Duodenal mucosa (tissue), 2 donors: ENCODE data around the gene FBXL12.

Source experiments
- H3K27ac ChIP-seq: one replicate; pipeline ENCODE4 v1.7.0; 2013; ENCODE audit warnings: low read depth, low read length
- H3K27me3 ChIP-seq, 2 donors: one replicate each; pipeline ENCODE4 v1.7.0; 2013; ENCODE audit warnings: low read length in 2 of 2, control low read depth in 1 of 2; ENCODE audit not compliant: insufficient read depth in 2 of 2, control insufficient read depth in 1 of 2
- H3K36me3 ChIP-seq, 2 donors: one replicate each; pipeline ENCODE4 v1.7.0; 2013; ENCODE audit warnings: low read length in 2 of 2, control low read depth in 1 of 2; ENCODE audit not compliant: insufficient read depth in 2 of 2, control insufficient read depth in 1 of 2
- H3K4me1 ChIP-seq, 2 donors: one replicate each; pipeline ENCODE4 v1.7.0; 2013; ENCODE audit warnings: low read length in 2 of 2, control low read depth in 1 of 2; ENCODE audit not compliant: insufficient read depth in 2 of 2, control insufficient read depth in 1 of 2
- H3K4me3 ChIP-seq, 2 donors: one replicate each; pipeline ENCODE4 v1.7.0; 2013; ENCODE audit warnings: low read length in 2 of 2, low read depth in 1 of 2
- H3K9ac ChIP-seq, 2 donors: one replicate each; pipeline ENCODE4 v1.7.0; 2013; ENCODE audit warnings: low read length in 2 of 2, low read depth in 1 of 2
- H3K9me3 ChIP-seq, 2 donors: one replicate each; pipeline ENCODE4 v1.7.0; 2013; ENCODE audit warnings: low read length in 2 of 2, control low read depth in 1 of 2; ENCODE audit not compliant: control insufficient read depth in 1 of 2

Gene FBXL12

DNA sequence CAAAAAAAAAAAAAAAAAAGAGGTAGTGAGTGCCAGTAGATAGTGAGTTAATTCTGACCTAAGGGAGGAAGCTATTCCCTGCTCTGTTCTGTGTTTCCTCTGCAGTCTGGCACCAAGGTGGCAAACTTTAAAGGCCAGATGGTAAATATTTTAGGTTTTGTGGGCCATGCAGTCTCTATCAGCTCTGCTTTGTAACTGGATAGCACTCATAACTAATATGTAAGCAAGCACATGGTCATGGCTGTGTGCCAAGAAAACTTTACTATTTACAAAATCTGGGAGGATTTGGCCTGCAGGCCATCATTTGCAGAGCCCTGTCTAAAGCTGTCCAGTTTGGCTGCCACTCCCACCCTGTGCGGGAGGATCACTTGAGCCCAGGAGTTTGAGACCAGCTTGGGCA, 20.5 kb upstream of the FBXL12 start:
- Histone ChIP-seq H3K27ac (no peak overlapping the region), H3K4me1 (peaks cover 10 to 11% of the 10 kb centered on the region in 2 donors), H3K36me3 (peaks cover 31 to 57% of the 10 kb centered on the region in 2 donors), H3K4me3 (no peak overlapping the region), H3K27me3 (no peaks in the 10 kb centered on the region), H3K9me3 (peaks cover 3 to 4% of the 10 kb centered on the region in 2 donors), H3K9ac (no peak overlapping the region)

DNA sequence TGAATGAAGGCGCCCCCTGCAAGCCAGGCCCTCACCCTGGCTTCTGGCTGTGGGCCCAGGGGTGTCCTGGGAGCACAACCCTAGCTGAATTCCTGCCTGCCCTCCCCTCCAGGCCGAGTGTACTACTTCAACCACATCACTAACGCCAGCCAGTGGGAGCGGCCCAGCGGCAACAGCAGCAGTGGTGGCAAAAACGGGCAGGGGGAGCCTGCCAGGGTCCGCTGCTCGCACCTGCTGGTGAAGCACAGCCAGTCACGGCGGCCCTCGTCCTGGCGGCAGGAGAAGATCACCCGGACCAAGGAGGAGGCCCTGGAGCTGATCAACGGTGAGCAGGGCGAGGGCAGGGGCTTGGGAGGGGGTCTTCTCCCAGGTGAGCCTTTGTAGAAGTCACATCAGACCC, 19.4 kb upstream of the FBXL12 start:
- Histone ChIP-seq H3K4me3 (no peak overlapping the region), H3K4me1 (peaks cover 10 to 11% of the 10 kb centered on the region in 2 donors), H3K27ac (no peak overlapping the region), H3K27me3 (no peaks in the 10 kb centered on the region), H3K36me3 (peaks cover 25 to 47% of the 10 kb centered on the region in 2 donors), H3K9ac (no peak overlapping the region), H3K9me3 (peaks cover 1 to 2% of the 10 kb centered on the region in 2 donors)

DNA sequence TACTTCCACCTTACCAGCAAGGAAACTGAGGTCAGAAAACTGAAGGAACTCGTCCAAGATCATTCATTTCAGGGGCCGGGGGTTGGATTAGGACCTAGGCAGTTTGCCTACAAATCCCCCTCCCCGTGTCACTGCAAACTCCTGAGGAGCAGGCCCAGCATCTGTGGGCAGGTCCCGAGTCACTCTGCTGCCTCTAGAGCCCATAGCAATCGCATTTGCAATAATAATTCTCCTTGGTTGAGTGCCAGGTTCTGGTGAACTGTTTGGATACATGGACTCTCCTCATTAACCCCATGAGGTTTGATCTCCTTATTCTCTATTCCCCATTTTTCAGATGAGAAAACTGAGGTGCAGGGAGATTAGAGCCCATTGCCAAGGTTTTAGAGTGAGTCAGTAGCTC, 17.1 kb upstream of the FBXL12 start:
- Histone ChIP-seq H3K4me3 (peak overlapping the region; percentile 89 to 90), H3K9ac (peak overlapping the region; percentile 68 to 87), H3K4me1 (peaks cover 10 to 11% of the 10 kb centered on the region in 2 donors), H3K9me3 (no peaks in the 10 kb centered on the region), H3K36me3 (peaks cover 5 to 27% of the 10 kb centered on the region in 2 donors), H3K27ac (no peak overlapping the region), H3K27me3 (no peaks in the 10 kb centered on the region)

DNA sequence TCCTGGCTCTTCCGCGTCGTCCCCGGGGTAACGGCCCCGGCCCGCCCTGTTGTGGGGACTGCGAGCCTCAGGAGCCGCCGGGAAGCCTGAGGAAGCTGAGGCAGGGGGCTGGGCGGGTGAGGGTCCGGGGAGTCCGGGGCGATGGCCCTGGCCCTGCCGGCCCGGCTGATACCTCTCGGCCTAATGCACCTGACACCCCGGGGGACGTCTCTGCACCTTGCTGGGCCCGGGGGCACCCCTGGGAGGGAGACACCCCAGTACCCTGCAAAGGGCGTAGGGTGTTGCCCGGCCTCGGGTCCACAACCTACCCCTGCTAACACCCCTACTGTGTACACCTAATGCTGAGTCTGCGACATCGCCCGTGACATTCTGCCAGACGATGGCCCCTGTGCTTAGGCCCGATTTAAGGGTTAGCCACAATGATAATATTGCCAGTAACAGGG, 16.6 kb upstream of the FBXL12 start:
- Histone ChIP-seq H3K36me3 (peaks cover 0 to 25% of the 10 kb centered on the region in 2 donors), H3K9me3 (no peaks in the 10 kb centered on the region), H3K4me3 (peak overlapping the region; percentile 89 to 90), H3K27ac (no peak overlapping the region), H3K4me1 (peaks cover 10 to 11% of the 10 kb centered on the region in 2 donors), H3K27me3 (no peaks in the 10 kb centered on the region), H3K9ac (peak overlapping the region; percentile 68 to 87)

DNA sequence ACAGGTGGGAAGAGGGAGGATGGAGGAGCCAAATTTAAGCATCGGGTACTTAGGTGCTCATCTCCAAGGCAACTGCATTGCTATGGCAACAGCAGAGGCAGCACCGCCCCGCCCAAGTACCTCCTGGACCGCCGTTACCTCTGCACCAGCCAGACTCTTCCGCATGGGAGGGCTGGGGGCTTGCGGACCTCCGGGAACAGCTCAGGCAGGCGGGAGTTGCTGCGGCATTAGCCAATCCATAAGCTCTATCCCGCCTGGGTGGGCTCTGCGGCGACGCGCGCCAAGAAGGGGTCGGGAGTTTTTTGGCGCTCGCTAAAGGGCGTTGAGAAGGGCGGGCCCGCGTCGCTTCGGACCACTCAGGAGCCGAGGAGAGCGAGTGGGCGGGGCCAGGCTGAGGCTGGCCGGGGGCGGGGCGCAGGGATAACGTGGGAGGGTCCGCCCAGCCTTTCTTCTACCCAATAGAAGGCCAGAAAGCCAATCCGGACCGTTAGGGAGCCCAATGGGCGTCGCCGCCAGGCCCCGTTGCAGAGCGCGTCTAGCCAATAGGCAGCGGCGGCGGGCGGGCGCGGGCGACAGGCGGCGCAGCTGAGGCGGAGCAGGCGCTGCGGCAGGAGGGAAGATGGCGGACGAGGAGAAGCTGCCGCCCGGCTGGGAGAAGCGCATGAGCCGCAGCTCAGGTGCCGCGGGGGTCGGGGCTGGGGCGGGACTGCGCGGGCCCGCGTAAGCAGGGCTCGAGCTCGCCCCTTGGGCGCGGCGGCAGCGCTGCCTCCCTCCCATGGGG, 16.0 kb upstream of the FBXL12 start, which contains the start of gene PIN1:
Gene PIN1 (plus strand): TSS at position 593 of the 781 bp plus-strand sequence. CDS start 27 bp downstream, at position 620.
- peak within 1 kb of the TSS; percentile 68 to 87 for H3K9ac ChIP-seq

DNA sequence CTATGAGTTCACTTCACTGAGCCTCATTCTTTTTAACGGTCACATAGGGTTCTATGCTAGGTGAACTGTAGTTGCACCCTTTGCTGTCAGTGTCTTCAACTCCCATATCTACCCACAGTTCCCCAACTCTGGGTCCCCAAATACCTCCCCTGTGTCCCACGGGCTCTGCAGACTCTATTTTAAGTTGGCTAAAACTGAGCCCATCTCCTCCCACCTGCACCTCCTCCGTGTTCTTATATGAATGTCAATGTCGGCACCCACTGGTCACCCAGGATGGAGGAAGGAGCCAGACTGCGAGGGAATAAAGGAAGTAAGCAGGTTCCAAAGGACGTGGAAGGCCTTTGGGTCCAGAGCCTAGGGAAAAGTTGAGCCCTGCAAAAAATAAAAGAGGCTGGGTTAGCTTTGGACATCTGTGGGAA, 15.4 kb upstream of the FBXL12 start:
- Histone ChIP-seq H3K4me3 (peak overlapping the region; percentile 92), H3K27ac (no peak overlapping the region), H3K4me1 (peaks cover 10 to 11% of the 10 kb centered on the region in 2 donors), H3K9ac (no peak overlapping the region), H3K36me3 (peaks cover 0 to 24% of the 10 kb centered on the region in 2 donors), H3K9me3 (no peaks in the 10 kb centered on the region), H3K27me3 (no peaks in the 10 kb centered on the region)

More for the DNA sequence above, 16.0 kb upstream of the FBXL12 start, which contains the start of gene PIN1:
- H3K4me3 ChIP-seq: peak within 1 kb of the TSS; percentile 92
- peak within 1 kb of the TSS; percentile 51 for H3K27ac ChIP-seq
- H3K27me3 ChIP-seq: no peaks in the 10 kb centered on the region
- H3K9me3 ChIP-seq: no peaks in the 10 kb centered on the region
- peaks cover 10 to 11% of the 10 kb centered on the region in 2 donors for H3K4me1 ChIP-seq
- peaks cover 0 to 22% of the 10 kb centered on the region in 2 donors for H3K36me3 ChIP-seq

DNA sequence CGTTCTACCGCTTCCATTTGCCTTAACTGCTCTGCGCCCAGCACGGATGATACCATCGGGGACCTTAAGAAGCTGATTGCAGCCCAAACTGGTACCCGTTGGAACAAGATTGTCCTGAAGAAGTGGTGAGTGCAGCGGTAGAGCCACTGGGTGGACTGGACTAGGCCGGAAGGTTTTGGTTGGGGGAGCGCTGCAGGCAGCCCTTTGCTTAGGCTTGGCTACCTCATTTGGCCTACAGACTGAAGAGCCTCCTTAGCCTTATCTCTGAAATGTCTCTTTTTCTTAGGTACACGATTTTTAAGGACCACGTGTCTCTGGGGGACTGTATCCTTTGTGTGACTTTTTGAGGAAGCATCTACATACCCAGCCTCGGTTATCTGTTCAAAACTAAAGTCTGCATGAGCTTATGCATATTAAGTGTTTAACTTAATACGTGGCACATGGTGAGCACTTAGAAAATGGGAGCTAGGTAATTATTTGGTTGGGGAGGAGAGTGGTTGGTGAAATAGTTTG, 9.7 kb upstream of the FBXL12 start:
- Histone ChIP-seq H3K27me3 (no peaks in the 10 kb centered on the region), H3K9me3 (no peaks in the 10 kb centered on the region), H3K27ac (no peak overlapping the region), H3K36me3 (peaks cover 0 to 11% of the 10 kb centered on the region in 2 donors), H3K9ac (peak overlapping the region; percentile 90 to 92), H3K4me3 (peak overlapping the region; percentile 93 to 97), H3K4me1 (peaks cover 7 to 18% of the 10 kb centered on the region in 2 donors)

DNA sequence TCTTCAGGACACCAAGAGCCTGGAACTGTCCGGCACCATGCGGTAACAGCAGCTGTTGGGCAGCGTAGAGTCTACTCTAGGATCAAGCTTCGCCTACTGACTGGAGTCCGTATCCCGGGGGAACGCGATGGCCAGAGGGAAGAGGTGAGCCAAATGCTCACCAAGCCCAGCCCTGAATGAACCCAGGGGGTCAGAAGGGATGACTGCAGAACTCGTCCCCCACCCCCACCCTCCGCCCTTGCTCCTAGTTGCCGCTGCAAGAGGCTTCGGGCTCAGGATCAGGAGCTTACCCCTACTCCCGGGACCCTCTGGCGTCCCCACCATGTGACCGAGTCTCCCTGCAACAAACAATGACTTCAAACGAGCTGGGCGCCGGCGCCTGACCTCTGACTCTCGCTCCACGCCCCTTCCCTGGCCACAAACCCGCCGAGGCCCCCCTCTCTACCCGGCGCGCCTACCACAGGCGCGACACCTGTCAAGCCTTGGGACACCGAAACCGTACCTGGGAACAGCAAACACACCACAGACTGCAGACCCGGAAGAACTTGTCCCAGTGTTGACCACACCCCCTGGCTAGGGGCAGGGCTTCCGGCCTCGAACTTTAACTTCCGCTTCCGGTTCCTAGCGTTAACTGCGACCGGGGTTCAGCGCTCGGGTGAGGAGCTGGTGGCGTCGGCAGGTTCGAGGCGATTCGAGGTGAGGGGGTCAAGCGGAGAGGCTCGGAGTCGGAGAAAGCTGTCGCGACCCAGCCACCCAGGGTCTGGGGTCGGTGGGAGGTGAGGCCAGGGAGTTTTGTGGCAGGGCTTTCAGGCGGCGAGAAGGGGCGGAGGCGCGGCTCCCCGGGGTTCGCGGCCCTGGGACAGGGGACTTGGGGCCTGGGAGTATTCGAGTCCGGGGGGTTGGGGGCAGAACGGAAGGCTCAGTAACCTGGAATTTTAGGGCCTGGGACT, 8.7 kb upstream of the FBXL12 start, which contains the start of gene UBL5:
Gene UBL5 (plus strand): TSS at position 630 of the 950 bp plus-strand sequence. CDS start 420 bp downstream, outside the sequence.
- no peaks in the 10 kb centered on the region for H3K9me3 ChIP-seq
- H3K27me3 ChIP-seq: no peaks in the 10 kb centered on the region
- H3K4me3 ChIP-seq: peak within 1 kb of the TSS; percentile 93 to 97
- peaks cover 0 to 11% of the 10 kb centered on the region in 2 donors for H3K36me3 ChIP-seq
- peak within 1 kb of the TSS; percentile 90 to 92 for H3K9ac ChIP-seq
- peaks cover 7 to 18% of the 10 kb centered on the region in 2 donors for H3K4me1 ChIP-seq
- peak within 1 kb of the TSS; percentile 88 for H3K27ac ChIP-seq

DNA sequence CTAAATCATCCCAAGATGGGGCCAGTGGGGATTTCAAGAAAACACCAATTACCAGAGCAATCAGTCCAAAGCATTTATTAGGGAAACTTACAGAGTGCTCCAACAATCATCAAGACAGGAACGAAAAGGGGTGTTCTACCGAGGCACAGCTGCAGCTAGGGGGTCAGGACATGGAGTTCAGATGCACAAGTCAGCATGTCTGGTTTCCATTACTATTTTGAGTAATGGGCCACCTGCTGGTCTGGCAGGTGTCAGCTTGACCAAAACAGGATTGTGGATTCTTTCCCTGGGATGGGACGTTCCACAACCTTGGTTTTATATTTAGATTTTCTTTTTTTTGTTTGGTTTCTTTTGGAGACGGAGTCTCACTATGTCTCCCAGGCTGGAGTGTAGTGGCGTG, 4.9 kb upstream of the FBXL12 start:
- Histone ChIP-seq H3K9me3 (no peaks in the 10 kb centered on the region), H3K27me3 (no peaks in the 10 kb centered on the region)

More for the DNA sequence above, 4.9 kb upstream of the FBXL12 start:
- Histone ChIP-seq H3K4me1 (peaks cover 12 to 23% of the 10 kb centered on the region in 2 donors), H3K9ac (no peak overlapping the region), H3K36me3 (no peaks in the 10 kb centered on the region), H3K27ac (no peak overlapping the region), H3K4me3 (no peak overlapping the region)
